PC-9 (cell line): ENCODE measurements around the gene ID2. TPM values are rescaled to one million over a fixed set of nuclear protein-coding genes. Genes with fewer than 3 reads are reported as not detected.

Source experiments
- BruUV-seq: library from RNA; stranded (reverse); fragments of 400-500 nt; replicated peaks from 2 replicates; lab custom pipeline; 2021; lab: Mats Ljungman, UMichigan
- CTCF ChIA-PET: fragments of 300-600 bp; sonication (Branson Sonifier 250); formaldehyde crosslinking; loops from one replicate; lab custom pipeline; 2022; ENCODE audit warnings: antibody characterized with exemption; lab: Charles Lee
- POLR2A ChIA-PET: fragments of 300-600 bp; sonication (Branson Sonifier 250); formaldehyde crosslinking; loops from one replicate; lab custom pipeline; 2022; ENCODE audit warnings: antibody characterized with exemption; ENCODE audit not compliant: unreplicated experiment; lab: Charles Lee
- DNase-seq, 2 experiments: peaks; one replicate each; pipeline versions ENCODE4 v3.0.0 to v3.0.0-alpha.2; 2015 to 2022; ENCODE audit warnings: mixed read lengths in 1 of 2
- H2AFZ ChIP-seq: fragments of 200-600 bp; sonication (generic); 2 replicates; pipeline ENCODE4 v1.8.1; 2017; ENCODE audit warnings: antibody characterized with exemption
- H3F3A ChIP-seq: fragments of 200-600 bp; sonication (generic); 2 replicates; pipeline ENCODE4 v1.8.1; 2017; ENCODE audit warnings: antibody characterized with exemption, mild to moderate bottlenecking, low read depth; ENCODE audit not compliant: insufficient read depth
- H3K27ac ChIP-seq: fragments of 200-600 bp; sonication (generic); 2 replicates; pipeline ENCODE4 v1.6.1; 2016; ENCODE audit warnings: mixed run types
- H3K27me3 ChIP-seq: fragments of 200-600 bp; sonication (generic); 2 replicates; pipeline ENCODE4 v1.6.1; 2016; ENCODE audit warnings: low read depth, mixed run types; ENCODE audit not compliant: insufficient read depth
- H3K36me3 ChIP-seq: fragments of 200-600 bp; sonication (generic); 2 replicates; pipeline ENCODE4 v1.6.1; 2016; ENCODE audit warnings: low read depth, mixed run types
- H3K4me1 ChIP-seq: fragments of 200-600 bp; sonication (generic); replicated peaks from 2 replicates; pipeline ENCODE4 v1.6.1; 2016; ENCODE audit warnings: mixed run types; ENCODE audit not compliant: insufficient read depth
- H3K4me2 ChIP-seq: fragments of 200-600 bp; sonication (generic); 2 replicates; pipeline ENCODE4 v1.6.1; 2017; ENCODE audit warnings: mixed run types
- H3K4me3 ChIP-seq: fragments of 200-600 bp; sonication (generic); 2 replicates; pipeline ENCODE4 v1.6.1; 2016; ENCODE audit warnings: mixed run types
- H3K79me2 ChIP-seq: fragments of 200-600 bp; sonication (generic); 2 replicates; pipeline ENCODE4 v1.6.1; 2017; ENCODE audit warnings: low read depth, mixed run types
- H3K9me2 ChIP-seq: fragments of 200-600 bp; sonication (generic); 2 replicates; pipeline ENCODE4 v1.8.1; 2017; ENCODE audit warnings: mild to moderate bottlenecking; ENCODE audit not compliant: insufficient read depth
- H3K9me3 ChIP-seq: fragments of 200-600 bp; sonication (generic); 2 replicates; pipeline ENCODE4 v1.8.1; 2016; ENCODE audit warnings: low read depth; ENCODE audit not compliant: insufficient read depth
- H4K20me1 ChIP-seq: fragments of 200-600 bp; sonication (generic); 2 replicates; pipeline ENCODE4 v1.8.1; 2017; ENCODE audit not compliant: insufficient read depth
- EZH2 ChIP-seq: fragments of 200-600 bp; sonication (generic); IDR thresholded peaks from 2 replicates; pipeline ENCODE4 v1.8.0; 2017; ENCODE audit warnings: antibody characterized with exemption, low read depth
- intact Hi-C: fragments of 100-400 bp; cut with micrococcal nuclease; formaldehyde crosslinking; loops from one replicate; pipeline ENCODE4 v1.10.0; 2022; ENCODE audit not compliant: unreplicated experiment
- total RNA-seq: library from RNA; stranded (reverse); gene quantifications from 2 replicates; pipeline ENCODE4 v1.2.3, GENCODE V29; 2021
- TF ChIP-seq, protein P1 (sequence below): fragments of 200-600 bp; sonication (generic); conservative IDR thresholded peaks from 2 replicates; pipeline ENCODE4 v1.6.1; 2017; ENCODE audit warnings: mixed run types, antibody characterized with exemption, mild to moderate bottlenecking, moderate library complexity

ID2 gene
- total RNA-seq, 1 experiment from 2014 or later = 0.61 TPM

DNA sequence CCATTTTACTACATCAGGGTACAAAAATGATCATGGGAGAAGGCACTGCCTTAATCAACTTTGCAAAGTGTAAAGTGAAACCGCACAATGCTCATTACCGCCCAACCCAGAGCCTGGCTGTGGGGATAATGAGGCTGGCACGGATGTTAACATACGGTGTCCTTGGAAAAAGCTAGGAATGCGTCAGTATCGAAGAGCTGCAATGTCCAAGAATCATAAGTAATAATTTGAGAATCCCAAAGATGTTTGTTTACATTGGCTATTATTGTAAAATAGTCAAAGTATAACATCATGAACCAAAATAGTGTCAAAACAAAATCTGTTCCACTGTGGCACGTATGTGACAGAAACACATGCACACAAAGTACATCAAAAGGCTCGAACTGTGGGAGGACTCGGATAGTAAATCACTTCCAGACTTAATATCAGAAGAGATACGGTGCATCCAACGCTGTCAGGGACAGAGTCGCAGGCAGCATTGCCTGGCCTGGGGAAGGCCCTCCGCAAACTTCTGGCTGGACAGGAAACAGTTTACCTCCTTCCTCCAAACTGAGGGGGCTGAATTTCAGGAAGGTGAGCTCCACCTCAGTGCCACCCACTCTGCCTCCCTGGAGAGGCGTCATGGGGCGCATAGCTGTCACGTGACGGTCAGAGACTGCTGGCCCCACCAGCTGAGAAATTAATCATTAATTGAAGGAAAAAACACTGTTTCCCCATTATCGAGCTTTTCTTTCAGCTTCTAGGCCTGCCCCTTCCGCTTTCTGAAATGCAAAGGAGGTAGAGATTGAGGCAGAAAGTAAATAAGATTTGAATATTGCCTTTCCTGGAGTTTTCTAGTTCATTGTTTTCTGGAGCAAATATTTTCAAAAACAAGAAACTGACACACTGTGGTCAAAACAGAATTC, 1.8 kb upstream of the ID2 start:
- no peak overlapping the region for H3K4me3 ChIP-seq
- ChIA-PET POLR2A (no interaction called here), CTCF (interaction anchor here (0.6 kb wide), 1 partner anchor 434 kb away, joined by 3 read pairs; no protein-coding TSS in a partner anchor)
- no peaks in the 10 kb centered on the region for H3K9me2 ChIP-seq
- no peak for TF ChIP-seq EZH2
- TF ChIP-seq, protein P1, sequence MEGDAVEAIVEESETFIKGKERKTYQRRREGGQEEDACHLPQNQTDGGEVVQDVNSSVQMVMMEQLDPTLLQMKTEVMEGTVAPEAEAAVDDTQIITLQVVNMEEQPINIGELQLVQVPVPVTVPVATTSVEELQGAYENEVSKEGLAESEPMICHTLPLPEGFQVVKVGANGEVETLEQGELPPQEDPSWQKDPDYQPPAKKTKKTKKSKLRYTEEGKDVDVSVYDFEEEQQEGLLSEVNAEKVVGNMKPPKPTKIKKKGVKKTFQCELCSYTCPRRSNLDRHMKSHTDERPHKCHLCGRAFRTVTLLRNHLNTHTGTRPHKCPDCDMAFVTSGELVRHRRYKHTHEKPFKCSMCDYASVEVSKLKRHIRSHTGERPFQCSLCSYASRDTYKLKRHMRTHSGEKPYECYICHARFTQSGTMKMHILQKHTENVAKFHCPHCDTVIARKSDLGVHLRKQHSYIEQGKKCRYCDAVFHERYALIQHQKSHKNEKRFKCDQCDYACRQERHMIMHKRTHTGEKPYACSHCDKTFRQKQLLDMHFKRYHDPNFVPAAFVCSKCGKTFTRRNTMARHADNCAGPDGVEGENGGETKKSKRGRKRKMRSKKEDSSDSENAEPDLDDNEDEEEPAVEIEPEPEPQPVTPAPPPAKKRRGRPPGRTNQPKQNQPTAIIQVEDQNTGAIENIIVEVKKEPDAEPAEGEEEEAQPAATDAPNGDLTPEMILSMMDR = no peak
- no peaks in the 10 kb centered on the region for H3K79me2 ChIP-seq
- no peak for DNase-seq
- intact Hi-C loops = loop anchor here (10.0 kb wide), 1 partner anchor 455 kb away; no protein-coding TSS in a partner anchor
- H3K27ac ChIP-seq = no peak overlapping the region
- H3K9me3 ChIP-seq = 0 out of 2 replicates have a peak, but pooled peaks cover 6% of the 10 kb centered on the region
- H3K36me3 ChIP-seq = no peaks in the 10 kb centered on the region
- 0 out of 2 replicates have a peak, but pooled peaks cover 3% of the 10 kb centered on the region for H3F3A ChIP-seq
- 0 out of 2 replicates have a peak overlapping the region, but pooled peaks have one; percentile 94 for H3K4me2 ChIP-seq
- no peaks in the 10 kb centered on the region; the same call in 1 of the 2 replicates for H3K4me1 ChIP-seq
- H2AFZ ChIP-seq = no peak overlapping the region
- H3K27me3 ChIP-seq = peaks cover 74% of the 10 kb centered on the region
- no peaks in the 10 kb centered on the region for H4K20me1 ChIP-seq
- BruUV-seq = no TSS peak

DNA sequence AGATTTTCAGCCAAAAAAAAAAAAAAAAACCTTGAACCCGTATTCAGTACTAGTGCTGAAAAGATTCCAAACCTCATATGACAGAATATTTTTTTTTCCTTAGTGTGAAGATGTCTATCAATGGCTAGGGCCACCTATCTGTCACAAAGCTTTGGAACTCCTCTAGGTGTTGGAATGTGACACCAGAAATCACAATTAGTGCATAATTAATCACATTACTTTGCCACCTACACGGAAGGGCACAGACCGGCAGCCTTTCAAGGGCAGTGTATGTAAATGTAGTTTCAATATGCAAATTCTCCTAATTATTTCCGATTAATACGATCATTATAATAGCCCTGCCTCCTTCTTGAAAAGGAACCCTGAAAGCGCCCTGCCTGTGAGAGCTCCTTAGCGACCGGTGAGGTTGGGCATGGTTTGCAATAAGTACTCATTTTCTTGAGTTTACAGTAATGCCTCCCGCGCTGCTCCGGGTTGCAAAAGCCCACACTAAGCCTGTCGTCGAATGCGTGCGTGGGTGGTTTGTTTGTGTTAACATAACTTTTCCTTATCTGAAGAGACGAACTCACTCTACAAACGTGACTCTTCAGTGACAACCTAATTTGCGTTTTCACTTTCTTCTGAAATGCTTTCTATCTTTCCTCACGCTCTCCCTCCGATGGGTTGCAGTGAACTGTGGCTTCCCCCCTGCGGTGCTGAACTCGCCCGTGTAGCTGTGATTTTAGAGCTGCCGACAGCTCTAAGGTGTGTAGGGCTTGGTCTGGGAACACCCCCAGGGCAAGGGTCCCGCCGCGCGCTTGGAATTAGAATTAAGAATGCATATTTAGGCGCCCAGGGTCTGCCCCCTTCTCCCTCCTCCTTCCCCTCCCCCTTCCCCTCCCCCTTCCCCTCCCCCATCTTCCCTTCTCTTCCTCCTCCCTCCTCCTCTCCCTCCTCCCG, 765 bp upstream of the ID2 start:
- intact Hi-C loops = loop anchor here (10.0 kb wide), 1 partner anchor 454 kb away; no protein-coding TSS in a partner anchor
- Histone ChIP-seq H3K9me3 (0 out of 2 replicates have a peak, but pooled peaks cover 6% of the 10 kb centered on the region), H3K4me2 (peak overlapping the region; percentile 94), H3K27ac (no peak overlapping the region), H2AFZ (peak overlapping the region; percentile 68), H3F3A (0 out of 2 replicates have a peak, but pooled peaks cover 3% of the 10 kb centered on the region), H3K9me2 (no peaks in the 10 kb centered on the region), H3K36me3 (no peaks in the 10 kb centered on the region), H3K4me3 (peak overlapping the region; percentile 59), H3K79me2 (no peaks in the 10 kb centered on the region), H3K4me1 (no peaks in the 10 kb centered on the region; the same call in 1 of the 2 replicates), H4K20me1 (no peaks in the 10 kb centered on the region), H3K27me3 (peaks cover 66% of the 10 kb centered on the region)
- TF ChIP-seq EZH2 = no peak
- TF ChIP-seq, protein P1 = no peak
- BruUV-seq = no TSS peak
- ChIA-PET CTCF (interaction anchor here (0.6 kb wide), 2 partner anchors 430 to 433 kb away, joined by 3 read pairs; no protein-coding TSS in a partner anchor), POLR2A (interaction anchor here (0.6 to 0.7 kb wide), 3 partner anchors 97 to 1254 kb away, joined by 3 to 7 read pairs (median 5); no protein-coding TSS in a partner anchor)
- peak in 1 of 2 experiments; percentile 20 for DNase-seq
